Stimulated activated CD4-positive, alpha-beta T cell treated with anti-CD3 and anti-CD28 coated beads, Interleukin-1b, Interleukin-23, amount 100 ng/mL, for 4 hours (primary cell): ENCODE measurements around the gene PCGF1.

Experiments
- DNase-seq, 2 donors: peaks; one replicate each; pipeline ENCODE4 v3.0.0-alpha.2; 2020; ENCODE audit warnings: low read depth in 2 of 2

Gene PCGF1

DNA sequence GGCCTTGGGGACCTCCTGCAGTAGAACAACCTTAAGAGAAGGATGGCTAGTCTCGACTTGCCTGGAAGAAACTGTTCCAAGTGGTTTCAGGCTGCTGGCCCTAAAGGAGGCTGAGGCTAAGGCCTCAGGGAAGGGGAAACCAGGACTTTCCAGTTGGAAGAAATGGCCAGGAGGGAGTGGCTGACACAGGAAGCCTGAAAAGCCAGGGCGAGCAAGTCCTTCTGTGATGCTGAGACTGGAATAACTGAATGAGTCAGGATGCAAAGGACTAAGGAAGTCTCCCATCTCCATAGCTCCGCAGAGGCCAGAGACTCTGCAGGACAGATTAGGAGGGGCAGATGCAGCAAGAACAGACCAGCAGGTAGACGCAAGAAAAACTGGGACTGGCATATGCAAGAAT lies 29.6 kb upstream of the PCGF1 start:
- DNase-seq, result no peak

GRCh38 chr2:74536166-74536950 lies 28.9 kb upstream of the PCGF1 start:
- no peak for DNase-seq

DNA sequence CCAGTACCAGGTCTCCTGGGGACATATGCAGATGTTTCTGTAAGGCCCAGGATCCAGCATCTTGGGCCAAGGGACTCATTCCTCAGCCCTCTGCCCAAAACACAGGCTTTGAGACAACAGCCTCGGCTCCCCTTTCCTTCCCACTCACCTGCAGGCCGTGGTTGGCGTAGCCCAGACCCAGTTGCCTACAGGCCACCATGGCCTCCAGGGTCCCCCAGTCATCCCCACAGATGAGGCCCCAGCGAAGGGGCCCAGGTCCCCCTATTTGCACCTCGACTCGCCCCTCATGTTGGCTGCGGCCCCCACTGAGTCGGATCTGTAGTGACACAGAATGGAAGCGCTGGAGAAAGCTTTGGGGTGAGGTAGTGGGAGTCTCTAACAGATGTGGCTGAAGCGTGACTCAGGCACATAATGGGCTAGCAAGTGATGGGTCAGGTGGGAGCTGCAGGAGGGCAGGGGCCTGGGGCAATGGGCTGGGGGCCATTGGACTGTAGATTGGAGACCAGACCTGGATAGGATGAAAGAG lies 28.0 kb upstream of the PCGF1 start:
- no peak for DNase-seq

GRCh38 chr2:74534411-74534810 lies 26.9 kb upstream of the PCGF1 start:
- no peak for DNase-seq

DNA sequence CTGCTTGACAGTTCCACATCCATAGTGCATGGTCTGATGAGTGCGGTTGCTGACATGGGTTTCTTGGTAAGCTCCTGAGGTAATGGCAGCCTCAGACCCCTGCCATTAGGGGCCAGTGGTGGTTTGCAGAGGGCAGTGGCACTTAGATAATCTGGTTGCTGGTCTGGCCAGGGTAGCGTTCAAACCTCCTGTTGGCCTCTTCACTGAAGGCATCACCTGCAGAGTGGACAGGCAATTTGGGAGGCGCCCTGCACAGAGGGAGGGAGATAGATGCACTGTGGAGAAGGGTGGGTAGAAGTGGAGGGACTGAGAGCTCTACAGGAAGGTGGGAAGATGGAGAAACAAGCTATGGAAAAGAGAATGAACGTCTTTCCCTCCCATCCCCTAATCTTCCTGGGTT lies 26.0 kb upstream of the PCGF1 start:
- DNase-seq, result no peak

DNA sequence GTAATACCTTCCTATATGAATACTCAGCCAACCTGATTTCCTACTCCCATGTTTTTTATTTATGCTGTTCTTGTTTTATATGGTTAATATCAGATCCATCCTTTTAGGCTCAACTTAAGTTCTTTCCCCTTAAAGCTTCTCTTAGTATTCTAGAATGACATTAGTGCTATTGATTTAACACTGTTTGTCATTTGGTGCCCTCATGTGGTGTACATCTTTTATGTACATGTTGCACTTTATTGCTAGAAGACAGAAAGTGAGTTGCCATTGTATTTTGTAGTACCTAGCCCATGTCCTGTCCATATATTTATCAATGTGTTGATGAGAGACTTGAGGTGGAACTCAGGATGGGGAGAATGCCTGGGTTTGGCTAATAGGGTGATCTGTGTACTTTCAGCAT lies 24.7 kb upstream of the PCGF1 start:
- DNase-seq, result no peak

DNA sequence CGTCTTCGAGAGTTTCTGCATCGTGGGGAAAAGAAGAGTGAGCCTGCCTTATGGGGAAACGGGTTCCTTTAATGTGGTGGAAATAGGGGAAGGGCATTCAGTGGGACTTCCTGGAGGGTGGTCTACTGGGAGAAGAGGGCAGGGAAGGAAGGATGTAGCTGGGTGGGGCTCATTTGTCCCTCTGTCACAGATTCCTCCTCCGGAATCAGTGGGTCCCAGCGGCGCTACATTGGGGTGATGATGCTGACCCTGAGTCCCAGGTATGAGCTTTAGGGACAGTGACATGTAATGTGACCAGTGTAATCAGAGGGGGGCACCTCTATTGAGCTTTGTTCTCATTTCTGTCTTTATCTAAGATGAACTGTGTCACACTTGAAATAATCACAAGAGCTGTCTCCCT lies 24.2 kb upstream of the PCGF1 start:
- DNase-seq, result no peak

- peak in 1 of 2 donors; percentile 22 for DNase-seq
These were observed 23.0 kb upstream of the PCGF1 start for GRCh38 chr2:74530239-74531187.

GRCh38 chr2:74529357-74530238 lies 22.1 kb upstream of the PCGF1 start, which contains the start of the genes AUP1 and HTRA2:
Gene AUP1 (minus strand): TSS chr2:74529706. CDS start chr2:74529629, 77 bp downstream.
Gene HTRA2 (plus strand): TSS chr2:74529933. CDS start chr2:74530007, 74 bp downstream.
- DNase-seq, result peak; percentile 76 to 86

GRCh38 chr2:74528600-74529356 lies 21.3 kb upstream of the PCGF1 start:
- no peak for DNase-seq

GRCh38 chr2:74527741-74528140 lies 20.2 kb upstream of the PCGF1 start:
- no peak for DNase-seq

- DNase-seq, result no peak
These were observed 19.2 kb upstream of the PCGF1 start for GRCh38 chr2:74526649-74527230.

DNA sequence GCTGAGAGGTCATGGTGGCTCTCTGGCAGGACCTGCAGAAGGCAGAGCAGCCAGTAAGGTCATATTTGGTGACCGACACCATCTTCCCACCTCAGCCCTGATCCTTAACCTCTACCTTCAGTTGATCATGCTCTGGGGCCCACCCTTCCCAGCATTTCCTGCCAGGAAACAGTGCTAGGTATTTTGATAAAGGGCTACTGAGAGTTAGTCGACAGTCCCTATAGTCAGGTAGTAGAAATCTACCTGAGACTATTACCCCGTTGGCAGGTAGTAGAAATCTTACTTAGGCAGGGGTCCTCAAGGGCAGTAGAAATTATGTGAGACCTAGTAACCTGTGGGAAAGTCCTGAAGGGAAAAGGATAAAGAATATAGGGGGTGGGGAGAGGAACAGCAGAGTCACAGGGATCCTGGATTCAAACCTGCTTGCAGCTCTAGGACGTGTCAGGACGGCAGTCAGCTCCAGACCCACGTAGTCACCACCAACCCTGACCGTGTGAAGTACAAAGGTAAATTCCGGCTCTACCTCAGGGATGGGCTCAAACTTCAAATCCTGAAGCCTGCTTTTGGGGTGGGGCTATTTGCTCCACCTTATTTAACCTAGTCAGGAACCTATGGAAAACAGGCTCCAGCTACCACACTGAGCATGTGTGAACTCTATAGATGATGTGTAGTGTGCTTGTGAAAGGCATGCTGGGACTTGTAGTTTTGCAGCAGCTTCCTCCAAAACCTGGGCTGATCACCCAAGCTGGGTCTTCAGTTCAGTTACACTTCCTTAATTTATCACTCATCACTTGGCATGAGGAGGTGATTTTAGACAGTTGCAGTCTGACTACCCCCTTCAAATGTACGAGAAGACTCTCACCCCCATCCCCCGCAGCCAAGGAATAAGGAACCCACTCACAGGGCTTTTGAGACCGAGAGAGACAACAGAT lies 18.5 kb upstream of the PCGF1 start, which contains the start of gene DQX1:
Gene DQX1 (minus strand): TSS at position 515 of the 932 bp plus-strand sequence. CDS start 502 bp downstream, at position 13.
- no peak for DNase-seq

- DNase-seq, result no peak
These were observed 17.6 kb upstream of the PCGF1 start for GRCh38 chr2:74524955-74525716.

DNA sequence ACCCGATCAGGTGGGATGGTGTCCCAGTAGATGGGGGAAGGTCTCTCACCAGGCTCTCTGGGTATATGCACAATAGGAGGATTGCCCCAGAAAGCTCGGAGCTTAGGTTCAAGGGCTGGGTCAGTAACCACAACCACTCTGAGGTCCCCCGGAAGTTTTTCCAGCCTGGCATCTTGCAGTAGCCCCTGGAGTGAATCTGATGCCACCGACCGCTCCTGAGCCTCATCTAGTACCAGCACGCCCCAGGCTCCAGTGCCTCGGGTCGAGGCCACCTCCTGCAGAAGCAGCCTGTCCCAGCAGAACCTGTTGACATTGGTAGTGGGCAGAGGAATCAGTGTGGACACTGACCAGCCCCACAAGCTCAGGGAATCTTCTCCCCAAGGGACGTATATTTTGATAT lies 16.5 kb upstream of the PCGF1 start:
- DNase-seq, result no peak

DNA sequence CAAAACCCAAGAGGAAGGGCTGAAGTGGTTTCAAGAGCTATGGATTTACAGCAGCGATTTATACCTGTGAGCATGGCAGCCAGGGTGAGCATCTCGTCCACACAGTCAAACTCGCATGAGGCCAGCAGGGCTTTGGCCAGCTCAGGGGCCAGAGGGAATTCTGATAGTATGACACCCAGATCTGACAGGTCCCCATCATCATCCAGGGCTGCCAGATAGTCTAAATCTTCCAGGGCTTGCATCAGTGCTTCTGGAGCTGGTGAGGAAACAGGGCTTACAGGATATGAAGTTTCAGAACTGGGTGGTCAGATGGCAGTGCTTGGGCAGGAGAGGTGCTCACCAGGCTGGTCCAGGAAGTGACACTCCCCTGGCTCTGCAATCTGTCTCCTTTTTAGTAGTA lies 15.0 kb upstream of the PCGF1 start:
- no peak for DNase-seq

- no peak for DNase-seq
These were observed 9.2 kb upstream of the PCGF1 start for GRCh38 chr2:74516650-74517049.

DNA sequence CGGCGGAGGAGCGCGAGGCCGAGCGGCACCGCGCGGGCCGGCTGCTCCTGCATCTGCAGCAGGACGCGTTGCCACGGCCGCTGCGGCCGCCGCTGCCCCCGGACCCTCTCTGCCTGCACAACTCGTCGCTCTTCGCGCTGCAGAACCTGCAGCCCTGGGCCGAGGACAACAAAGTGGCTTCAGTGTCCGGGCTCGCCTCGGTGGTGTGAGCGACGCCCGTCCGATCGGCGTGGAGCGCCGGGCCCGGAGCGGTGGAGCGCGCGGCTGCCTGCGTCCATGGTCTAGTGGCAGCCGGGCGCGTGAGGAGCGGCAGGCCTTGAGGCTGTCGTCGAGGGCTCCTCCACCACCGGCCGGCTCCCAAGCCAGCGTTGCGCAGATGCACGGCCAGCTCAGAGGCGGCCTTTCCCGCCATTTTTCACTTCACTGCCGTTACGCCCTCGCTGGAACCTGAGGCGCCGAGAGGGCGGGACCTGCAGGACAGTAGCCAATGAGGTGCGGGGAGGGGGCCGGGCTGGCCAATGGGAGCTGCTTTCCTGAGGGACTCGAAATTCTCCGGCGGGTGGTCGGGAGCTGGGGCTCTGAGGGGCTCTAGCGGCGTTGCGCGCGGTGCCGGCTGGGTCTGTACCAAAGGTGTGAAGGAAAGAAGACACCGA lies 8.6 kb upstream of the PCGF1 start:
- peak; percentile 71 to 75 for DNase-seq
